Neural progenitor cell (in vitro differentiated cells): ENCODE data around the gene LARGE1.

Experiments
- EZH2 ChIP-seq: fragments of 200-600 bp; sonication (generic); IDR thresholded peaks from 2 replicates; pipeline ENCODE4 v1.6.1; 2017; ENCODE audit warnings: antibody characterized with exemption, mild to moderate bottlenecking, moderate library complexity
- EZH2phosphoT487 ChIP-seq: fragments of 200-600 bp; sonication (generic); IDR thresholded peaks from 2 replicates; pipeline ENCODE4 v1.6.1; 2017; ENCODE audit warnings: antibody characterized with exemption
- TF ChIP-seq, protein P1 (sequence below): fragments of 200-600 bp; sonication (generic); IDR thresholded peaks from 2 replicates; pipeline ENCODE4 v1.5.1; 2017; ENCODE audit warnings: antibody characterized with exemption, mild to moderate bottlenecking

DNA sequence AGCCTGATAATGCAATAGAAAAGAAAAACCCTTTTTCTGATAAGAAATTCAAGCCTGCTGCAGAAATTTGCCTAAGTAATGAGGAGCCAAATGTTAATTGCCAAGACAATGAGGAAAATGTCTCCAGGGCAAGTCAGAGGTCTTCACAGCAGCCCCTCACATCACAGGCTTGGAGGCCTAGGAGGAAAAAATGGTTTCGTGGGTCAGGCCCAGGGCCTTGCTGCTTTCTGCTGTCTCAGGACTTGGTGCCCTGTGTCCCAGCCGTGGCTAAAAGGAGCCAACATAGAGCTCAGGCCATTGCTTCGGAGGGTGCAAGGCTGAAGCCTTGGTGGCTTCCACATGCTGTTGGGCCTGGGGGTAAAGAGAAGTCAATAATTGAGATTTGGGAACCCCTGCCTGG is 131.3 kb downstream of the LARGE1 start:
- TF ChIP-seq, protein P1, sequence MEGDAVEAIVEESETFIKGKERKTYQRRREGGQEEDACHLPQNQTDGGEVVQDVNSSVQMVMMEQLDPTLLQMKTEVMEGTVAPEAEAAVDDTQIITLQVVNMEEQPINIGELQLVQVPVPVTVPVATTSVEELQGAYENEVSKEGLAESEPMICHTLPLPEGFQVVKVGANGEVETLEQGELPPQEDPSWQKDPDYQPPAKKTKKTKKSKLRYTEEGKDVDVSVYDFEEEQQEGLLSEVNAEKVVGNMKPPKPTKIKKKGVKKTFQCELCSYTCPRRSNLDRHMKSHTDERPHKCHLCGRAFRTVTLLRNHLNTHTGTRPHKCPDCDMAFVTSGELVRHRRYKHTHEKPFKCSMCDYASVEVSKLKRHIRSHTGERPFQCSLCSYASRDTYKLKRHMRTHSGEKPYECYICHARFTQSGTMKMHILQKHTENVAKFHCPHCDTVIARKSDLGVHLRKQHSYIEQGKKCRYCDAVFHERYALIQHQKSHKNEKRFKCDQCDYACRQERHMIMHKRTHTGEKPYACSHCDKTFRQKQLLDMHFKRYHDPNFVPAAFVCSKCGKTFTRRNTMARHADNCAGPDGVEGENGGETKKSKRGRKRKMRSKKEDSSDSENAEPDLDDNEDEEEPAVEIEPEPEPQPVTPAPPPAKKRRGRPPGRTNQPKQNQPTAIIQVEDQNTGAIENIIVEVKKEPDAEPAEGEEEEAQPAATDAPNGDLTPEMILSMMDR: no peak
- no peak for TF ChIP-seq EZH2
- no peak for TF ChIP-seq EZH2phosphoT487
